Measurements from ENCODE around the gene EIF5A. TPM values are rescaled to one million over a fixed set of nuclear protein-coding genes. Genes with fewer than 3 reads are reported as not detected.

Gene EIF5A
- polyA plus RNA-seq, 1 donor (not counting 4 experiments of a cell fraction or from before 2014, with no cell fraction given), result 948 TPM

DNA sequence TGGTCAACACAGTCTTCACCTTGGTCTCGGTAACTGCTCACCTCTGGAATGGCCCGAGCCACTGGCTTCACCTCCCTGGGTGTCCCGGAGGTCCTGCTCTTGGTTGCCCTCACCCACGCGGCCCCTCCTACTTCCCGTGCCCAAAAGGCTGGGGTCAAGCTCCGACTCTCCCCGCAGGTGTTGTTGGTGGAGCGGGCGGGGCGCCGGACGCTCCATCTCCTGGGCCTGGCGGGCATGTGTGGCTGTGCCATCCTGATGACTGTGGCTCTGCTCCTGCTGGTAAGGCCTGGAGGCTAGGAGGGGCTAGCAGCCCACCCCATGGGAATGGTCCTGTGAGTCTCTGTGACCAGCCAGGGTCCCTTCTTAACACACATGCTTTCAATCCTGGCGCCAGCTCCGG, 22.5 kb upstream of the EIF5A start:
- H3K4me3 ChIP-seq (ENCODE audit: control insufficient read depth in 2 of 3, extremely low read depth in 1 of 3, insufficient read depth in 2 of 3, low read depth in 1 of 3, low read length in 3 of 3), result no peak overlapping the region
- no peak for FAIRE-seq

DNA sequence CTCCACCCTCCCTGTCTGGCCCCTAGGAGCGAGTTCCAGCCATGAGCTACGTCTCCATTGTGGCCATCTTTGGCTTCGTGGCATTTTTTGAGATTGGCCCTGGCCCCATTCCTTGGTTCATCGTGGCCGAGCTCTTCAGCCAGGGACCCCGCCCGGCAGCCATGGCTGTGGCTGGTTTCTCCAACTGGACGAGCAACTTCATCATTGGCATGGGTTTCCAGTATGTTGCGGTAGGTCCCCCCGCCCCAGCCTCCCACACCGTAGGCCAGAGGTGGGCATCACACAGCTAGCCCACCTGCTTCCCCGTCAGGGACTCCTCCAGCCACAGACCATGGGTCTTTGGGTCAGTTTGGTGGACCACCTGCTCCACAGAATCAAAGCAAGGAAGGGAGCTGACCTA, 21.7 kb upstream of the EIF5A start:
- TF ChIP-seq, protein P1, sequence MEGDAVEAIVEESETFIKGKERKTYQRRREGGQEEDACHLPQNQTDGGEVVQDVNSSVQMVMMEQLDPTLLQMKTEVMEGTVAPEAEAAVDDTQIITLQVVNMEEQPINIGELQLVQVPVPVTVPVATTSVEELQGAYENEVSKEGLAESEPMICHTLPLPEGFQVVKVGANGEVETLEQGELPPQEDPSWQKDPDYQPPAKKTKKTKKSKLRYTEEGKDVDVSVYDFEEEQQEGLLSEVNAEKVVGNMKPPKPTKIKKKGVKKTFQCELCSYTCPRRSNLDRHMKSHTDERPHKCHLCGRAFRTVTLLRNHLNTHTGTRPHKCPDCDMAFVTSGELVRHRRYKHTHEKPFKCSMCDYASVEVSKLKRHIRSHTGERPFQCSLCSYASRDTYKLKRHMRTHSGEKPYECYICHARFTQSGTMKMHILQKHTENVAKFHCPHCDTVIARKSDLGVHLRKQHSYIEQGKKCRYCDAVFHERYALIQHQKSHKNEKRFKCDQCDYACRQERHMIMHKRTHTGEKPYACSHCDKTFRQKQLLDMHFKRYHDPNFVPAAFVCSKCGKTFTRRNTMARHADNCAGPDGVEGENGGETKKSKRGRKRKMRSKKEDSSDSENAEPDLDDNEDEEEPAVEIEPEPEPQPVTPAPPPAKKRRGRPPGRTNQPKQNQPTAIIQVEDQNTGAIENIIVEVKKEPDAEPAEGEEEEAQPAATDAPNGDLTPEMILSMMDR (optimal IDR thresholded peaks at IDR 0.05 in 1 of 3, IDR thresholded peaks at IDR 0.05 in 1 of 3, conservative IDR thresholded peaks at IDR 0.05 in 1 of 3; ENCODE audit: extremely low read depth in 1 of 3, insufficient read depth in 2 of 3, low read length in 3 of 3), result no peak
- no peak for TF ChIP-seq EZH2 (IDR thresholded peaks at IDR 0.05; ENCODE audit: low read length)
- H3K36me3 ChIP-seq (ENCODE audit: control insufficient read depth in 2 of 2, extremely low read depth in 1 of 2, insufficient read depth in 2 of 2, low read length in 2 of 2), result no peaks in the 10 kb centered on the region
- DNase-seq (ENCODE audit: low read depth, low spot score), result no peak
- no peaks in the 10 kb centered on the region for H3K9me3 ChIP-seq (ENCODE audit: control insufficient read depth, low read depth, low read length)
- no peaks in the 10 kb centered on the region for H3K9me1 ChIP-seq (ENCODE audit: control insufficient read depth, extremely low read depth, insufficient read depth, low read length)
- H3K4me1 ChIP-seq (ENCODE audit: control insufficient read depth, extremely low read depth, insufficient read depth, low read length), result peaks cover 9% of the 10 kb centered on the region
- H3K27me3 ChIP-seq (ENCODE audit: control insufficient read depth, extremely low read depth, insufficient read depth, low read length), result peaks cover 49% of the 10 kb centered on the region
- no peaks in the 10 kb centered on the region for H3K79me2 ChIP-seq (ENCODE audit: control insufficient read depth, insufficient read depth, low read length)
- FAIRE-seq, result no peak
- H3K4me3 ChIP-seq (ENCODE audit: control insufficient read depth in 2 of 3, extremely low read depth in 1 of 3, insufficient read depth in 2 of 3, low read depth in 1 of 3, low read length in 3 of 3), result no peak overlapping the region
- H2AFZ ChIP-seq (ENCODE audit: control insufficient read depth, low read length), result no peak overlapping the region
- dilution Hi-C loops (cut with MboI; ENCODE audit: extremely low pct_ligation_motif_present, low sequenced_read_pairs), result no loop called here
- no peak overlapping the region for H3K27ac ChIP-seq (ENCODE audit: control insufficient read depth, insufficient read depth, low read length)
- H4K20me1 ChIP-seq (ENCODE audit: control insufficient read depth, extremely low read depth, insufficient read depth, low read length), result no peaks in the 10 kb centered on the region
- H3K9ac ChIP-seq (ENCODE audit: control insufficient read depth, extremely low read depth, insufficient read depth, low read length), result no peak overlapping the region
- no peak overlapping the region for H3K4me2 ChIP-seq (ENCODE audit: control insufficient read depth, extremely low read depth, insufficient read depth, low read depth, low read length)

More for the DNA sequence above, 22.5 kb upstream of the EIF5A start:
- H2AFZ ChIP-seq (ENCODE audit: control insufficient read depth, low read length), result no peak overlapping the region
- dilution Hi-C loops (cut with MboI; ENCODE audit: extremely low pct_ligation_motif_present, low sequenced_read_pairs), result no loop called here
- H3K27me3 ChIP-seq (ENCODE audit: control insufficient read depth, extremely low read depth, insufficient read depth, low read length), result peaks cover 46% of the 10 kb centered on the region
- no peaks in the 10 kb centered on the region for H3K9me1 ChIP-seq (ENCODE audit: control insufficient read depth, extremely low read depth, insufficient read depth, low read length)
- no peaks in the 10 kb centered on the region for H3K36me3 ChIP-seq (ENCODE audit: control insufficient read depth in 2 of 2, extremely low read depth in 1 of 2, insufficient read depth in 2 of 2, low read length in 2 of 2)
- peaks cover 15% of the 10 kb centered on the region for H3K4me1 ChIP-seq (ENCODE audit: control insufficient read depth, extremely low read depth, insufficient read depth, low read length)
- no peak overlapping the region for H3K27ac ChIP-seq (ENCODE audit: control insufficient read depth, insufficient read depth, low read length)
- no peaks in the 10 kb centered on the region for H3K9me3 ChIP-seq (ENCODE audit: control insufficient read depth, low read depth, low read length)
- no peak overlapping the region for H3K9ac ChIP-seq (ENCODE audit: control insufficient read depth, extremely low read depth, insufficient read depth, low read length)
- no peaks in the 10 kb centered on the region for H3K79me2 ChIP-seq (ENCODE audit: control insufficient read depth, insufficient read depth, low read length)
- H3K4me2 ChIP-seq (ENCODE audit: control insufficient read depth, extremely low read depth, insufficient read depth, low read depth, low read length), result no peak overlapping the region
- TF ChIP-seq, protein P1 (optimal IDR thresholded peaks at IDR 0.05 in 1 of 3, IDR thresholded peaks at IDR 0.05 in 1 of 3, conservative IDR thresholded peaks at IDR 0.05 in 1 of 3; ENCODE audit: extremely low read depth in 1 of 3, insufficient read depth in 2 of 3, low read length in 3 of 3), result no peak
- no peak for TF ChIP-seq EZH2 (IDR thresholded peaks at IDR 0.05; ENCODE audit: low read length)
- H4K20me1 ChIP-seq (ENCODE audit: control insufficient read depth, extremely low read depth, insufficient read depth, low read length), result no peaks in the 10 kb centered on the region
- no peak for DNase-seq (ENCODE audit: low read depth, low spot score)

Measured in keratinocyte (primary cell).